Panc1 (cell line): ENCODE data around the gene WASF2. TPM values are rescaled to one million over a fixed set of nuclear protein-coding genes. Genes with fewer than 3 reads are reported as not detected.
A peak's percentile ranks its signal among the peaks of the same experiment; 100 is the strongest.

ENCODE experiments used
- ATAC-seq: fragments of 200-7000 bp; cut with Tn5 transposase; 2 replicates; pipeline ENCODE4 v1.9.1; 2020; ENCODE audit warnings: mild to moderate bottlenecking, moderate library complexity
- BruUV-seq: library from RNA; stranded (reverse); fragments of 400-500 nt; replicated peaks from 2 replicates; lab custom pipeline; 2021; lab: Mats Ljungman, UMichigan
- CTCF ChIA-PET: fragments of 300-600 bp; sonication (Branson Sonifier 250); formaldehyde crosslinking; loops from one replicate; lab custom pipeline; 2022; ENCODE audit warnings: antibody characterized with exemption; lab: Charles Lee
- POLR2A ChIA-PET: fragments of 300-600 bp; sonication (Branson Sonifier 250); formaldehyde crosslinking; loops from one replicate; lab custom pipeline; 2022; ENCODE audit warnings: antibody characterized with exemption; lab: Charles Lee
- DNase-seq: peaks from one replicate; pipeline ENCODE4 v3.0.0-alpha.2; 2010; ENCODE audit warnings: low read depth, low spot score
- H3K27ac ChIP-seq: 2 replicates; pipeline ENCODE4 v1.5.1; 2011; ENCODE audit warnings: mild to moderate bottlenecking, low read length, inconsistent platforms
- H3K27me3 ChIP-seq: fragments of 200-500 bp; sonication (Bioruptor generic); 2 replicates; pipeline ENCODE4 v1.6.0; 2014; ENCODE audit warnings: low read length, inconsistent platforms; ENCODE audit not compliant: control insufficient read depth, insufficient read depth
- H3K36me3 ChIP-seq: fragments of 200-500 bp; sonication (Bioruptor generic); 2 replicates; pipeline ENCODE4 v1.5.1; 2014; ENCODE audit warnings: inconsistent platforms, mild to moderate bottlenecking, low read length, moderate library complexity; ENCODE audit not compliant: control insufficient read depth, insufficient read depth
- H3K4me1 ChIP-seq: 2 replicates; pipeline ENCODE4 v1.5.1; 2011; ENCODE audit warnings: inconsistent platforms, mild to moderate bottlenecking, low read length, moderate library complexity; ENCODE audit not compliant: control insufficient read depth, insufficient read depth
- H3K4me3 ChIP-seq, 2 experiments: 2 replicates each; pipeline ENCODE4 v1.5.1; 2011 to 2012; ENCODE audit warnings: low read depth in 2 of 2, low read length in 2 of 2, mild to moderate bottlenecking in 2 of 2, inconsistent platforms in 1 of 2, moderate library complexity in 1 of 2
- H3K9me3 ChIP-seq: fragments of 200-500 bp; sonication (Bioruptor generic); 2 replicates; pipeline ENCODE4 v1.5.1; 2014; ENCODE audit warnings: low read depth, mild to moderate bottlenecking, inconsistent platforms, low read length, moderate library complexity; ENCODE audit not compliant: control insufficient read depth, insufficient read depth
- POLR2AphosphoS5 ChIP-seq: IDR thresholded peaks from 2 replicates; pipeline ENCODE4 v1.6.1; 2012; ENCODE audit warnings: mild to moderate bottlenecking, low read depth, low read length, moderate library complexity
- SIN3A ChIP-seq: IDR thresholded peaks from 2 replicates; pipeline ENCODE4 v1.6.1; 2012; ENCODE audit warnings: low read depth, mild to moderate bottlenecking, low read length, moderate library complexity, borderline replicate concordance; ENCODE audit not compliant: insufficient read depth
- TCF7L2 ChIP-seq: IDR thresholded peaks from 2 replicates; pipeline ENCODE4 v1.6.1; 2011; ENCODE audit warnings: mild to moderate bottlenecking, low read depth, low read length, inconsistent platforms
- in situ Hi-C: cut with HindIII; loops from 2 replicates; pipeline ENCODE4 v1.10.0; 2016; ENCODE audit warnings: low sequenced_read_pairs, low pct_unique_long_range_greater_than_20kb
- intact Hi-C: fragments of 100-400 bp; cut with micrococcal nuclease; formaldehyde crosslinking; loops from one replicate; pipeline ENCODE4 v1.10.0; 2022; ENCODE audit not compliant: unreplicated experiment
- total RNA-seq: library from RNA; stranded (reverse); gene quantifications from one replicate; pipeline ENCODE4 v1.2.1, GENCODE V29; 2021; ENCODE audit not compliant: unreplicated experiment
- TF ChIP-seq, protein P1 (sequence below): fragments of 450-650 bp; IDR thresholded peaks from 2 replicates; pipeline ENCODE4 v1.5.1; 2017; ENCODE audit warnings: mild to moderate bottlenecking
- TF ChIP-seq, protein P2 (sequence below), 2 experiments: IDR thresholded peaks; 2 replicates each; pipeline ENCODE4 v1.6.1; 2011 to 2012; ENCODE audit warnings: low read depth in 2 of 2, control low read depth in 1 of 2, low read length in 1 of 2, mild to moderate bottlenecking in 1 of 2, moderate library complexity in 1 of 2; ENCODE audit not compliant: insufficient read depth in 1 of 2

The WASF2 gene
- total RNA-seq, 1 experiment from 2014 or later: 121 TPM

DNA sequence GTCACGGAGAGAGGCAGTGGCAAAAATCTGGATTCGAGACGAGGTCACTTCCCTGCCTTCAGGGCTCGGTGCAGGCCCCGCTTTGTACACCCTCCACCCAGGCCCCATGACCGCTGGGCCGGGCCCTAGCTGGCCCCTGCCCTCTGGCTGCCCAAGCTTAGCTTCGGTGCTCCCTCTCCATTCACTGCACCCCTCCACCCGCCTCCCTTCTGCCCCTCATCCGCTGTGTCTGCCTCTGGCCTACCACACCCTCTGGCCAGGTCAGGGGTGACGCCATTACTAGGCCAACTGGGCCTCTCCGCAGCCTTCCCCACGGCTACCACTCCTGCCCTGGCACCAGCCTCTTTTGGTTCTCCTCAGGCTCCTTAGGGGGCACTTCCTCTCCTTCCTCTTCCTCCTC is 106.3 kb downstream of the WASF2 start:
- ChIA-PET POLR2A (interaction anchor here (0.5 kb wide), 1 partner anchor 9 kb away, joined by 3 read pairs; the partner anchor contains the start of gene GPR3), CTCF (interaction anchor here (0.6 kb wide), 1 partner anchor 385 kb away, joined by 4 read pairs; no protein-coding TSS in a partner anchor)
- Histone ChIP-seq H3K27me3 (no peaks in the 10 kb centered on the region), H3K4me3 (no peak overlapping the region), H3K4me1 (no peaks in the 10 kb centered on the region), H3K9me3 (no peaks in the 10 kb centered on the region), H3K27ac (no peak overlapping the region), H3K36me3 (no peaks in the 10 kb centered on the region)
- in situ Hi-C loops: no loop called here
- ATAC-seq: no peak
- intact Hi-C loops: no loop called here
- no TSS peak for BruUV-seq
- DNase-seq: no peak
- TF ChIP-seq SIN3A (no peak), POLR2AphosphoS5 (no peak), TCF7L2 (no peak)
- TF ChIP-seq, protein P1, sequence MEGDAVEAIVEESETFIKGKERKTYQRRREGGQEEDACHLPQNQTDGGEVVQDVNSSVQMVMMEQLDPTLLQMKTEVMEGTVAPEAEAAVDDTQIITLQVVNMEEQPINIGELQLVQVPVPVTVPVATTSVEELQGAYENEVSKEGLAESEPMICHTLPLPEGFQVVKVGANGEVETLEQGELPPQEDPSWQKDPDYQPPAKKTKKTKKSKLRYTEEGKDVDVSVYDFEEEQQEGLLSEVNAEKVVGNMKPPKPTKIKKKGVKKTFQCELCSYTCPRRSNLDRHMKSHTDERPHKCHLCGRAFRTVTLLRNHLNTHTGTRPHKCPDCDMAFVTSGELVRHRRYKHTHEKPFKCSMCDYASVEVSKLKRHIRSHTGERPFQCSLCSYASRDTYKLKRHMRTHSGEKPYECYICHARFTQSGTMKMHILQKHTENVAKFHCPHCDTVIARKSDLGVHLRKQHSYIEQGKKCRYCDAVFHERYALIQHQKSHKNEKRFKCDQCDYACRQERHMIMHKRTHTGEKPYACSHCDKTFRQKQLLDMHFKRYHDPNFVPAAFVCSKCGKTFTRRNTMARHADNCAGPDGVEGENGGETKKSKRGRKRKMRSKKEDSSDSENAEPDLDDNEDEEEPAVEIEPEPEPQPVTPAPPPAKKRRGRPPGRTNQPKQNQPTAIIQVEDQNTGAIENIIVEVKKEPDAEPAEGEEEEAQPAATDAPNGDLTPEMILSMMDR: no peak
- TF ChIP-seq, protein P2, sequence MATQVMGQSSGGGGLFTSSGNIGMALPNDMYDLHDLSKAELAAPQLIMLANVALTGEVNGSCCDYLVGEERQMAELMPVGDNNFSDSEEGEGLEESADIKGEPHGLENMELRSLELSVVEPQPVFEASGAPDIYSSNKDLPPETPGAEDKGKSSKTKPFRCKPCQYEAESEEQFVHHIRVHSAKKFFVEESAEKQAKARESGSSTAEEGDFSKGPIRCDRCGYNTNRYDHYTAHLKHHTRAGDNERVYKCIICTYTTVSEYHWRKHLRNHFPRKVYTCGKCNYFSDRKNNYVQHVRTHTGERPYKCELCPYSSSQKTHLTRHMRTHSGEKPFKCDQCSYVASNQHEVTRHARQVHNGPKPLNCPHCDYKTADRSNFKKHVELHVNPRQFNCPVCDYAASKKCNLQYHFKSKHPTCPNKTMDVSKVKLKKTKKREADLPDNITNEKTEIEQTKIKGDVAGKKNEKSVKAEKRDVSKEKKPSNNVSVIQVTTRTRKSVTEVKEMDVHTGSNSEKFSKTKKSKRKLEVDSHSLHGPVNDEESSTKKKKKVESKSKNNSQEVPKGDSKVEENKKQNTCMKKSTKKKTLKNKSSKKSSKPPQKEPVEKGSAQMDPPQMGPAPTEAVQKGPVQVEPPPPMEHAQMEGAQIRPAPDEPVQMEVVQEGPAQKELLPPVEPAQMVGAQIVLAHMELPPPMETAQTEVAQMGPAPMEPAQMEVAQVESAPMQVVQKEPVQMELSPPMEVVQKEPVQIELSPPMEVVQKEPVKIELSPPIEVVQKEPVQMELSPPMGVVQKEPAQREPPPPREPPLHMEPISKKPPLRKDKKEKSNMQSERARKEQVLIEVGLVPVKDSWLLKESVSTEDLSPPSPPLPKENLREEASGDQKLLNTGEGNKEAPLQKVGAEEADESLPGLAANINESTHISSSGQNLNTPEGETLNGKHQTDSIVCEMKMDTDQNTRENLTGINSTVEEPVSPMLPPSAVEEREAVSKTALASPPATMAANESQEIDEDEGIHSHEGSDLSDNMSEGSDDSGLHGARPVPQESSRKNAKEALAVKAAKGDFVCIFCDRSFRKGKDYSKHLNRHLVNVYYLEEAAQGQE (IDR thresholded peaks at IDR 0.05; ENCODE audit: insufficient read depth in 1 of 2, low read depth in 2 of 2, low read length in 1 of 2): no peak

DNA sequence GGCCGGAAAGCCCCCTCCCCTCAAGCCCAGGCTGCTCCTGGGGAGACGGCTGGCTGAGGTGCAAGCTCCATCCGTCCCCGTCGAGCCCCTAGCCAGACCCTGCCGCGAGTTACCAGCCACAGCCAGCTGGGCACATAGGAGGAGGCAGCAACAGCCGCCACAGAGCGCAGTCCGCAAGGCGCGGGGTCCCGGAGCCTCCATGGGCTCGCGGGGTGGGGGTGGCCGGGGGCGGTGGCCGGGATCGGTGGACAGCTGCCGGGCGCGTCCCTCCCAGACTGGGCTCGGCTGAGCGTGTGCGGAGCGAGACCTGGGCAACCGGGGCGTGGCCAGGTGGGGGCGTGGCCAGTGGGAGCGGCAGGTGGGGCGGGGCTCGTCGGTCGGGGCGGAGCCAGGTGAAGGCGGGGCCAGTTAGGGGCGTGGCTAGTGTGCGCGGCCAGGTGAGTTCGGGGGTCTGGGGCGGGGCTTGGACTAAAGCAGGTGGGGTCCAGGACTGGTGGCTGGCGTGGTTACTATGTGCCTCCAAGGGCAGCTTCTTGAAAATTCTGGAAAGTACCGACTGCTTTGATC is 106.8 kb downstream of the WASF2 start, which contains the start of gene CD164L2:
Gene CD164L2, minus strand, starts transcription at position 295 of the 567 bp plus-strand sequence. Its CDS starts 94 bp downstream, at position 201.
- Histone ChIP-seq H3K4me3 (no peak within 1 kb of the TSS), H3K27ac (no peak within 1 kb of the TSS), H3K4me1 (no peaks in the 10 kb centered on the region), H3K36me3 (no peaks in the 10 kb centered on the region), H3K27me3 (no peaks in the 10 kb centered on the region), H3K9me3 (no peaks in the 10 kb centered on the region)
- no TSS peak for BruUV-seq
- peak; percentile 75 for ATAC-seq
- no peak for DNase-seq
- ChIA-PET POLR2A (interaction anchor here (0.5 to 0.6 kb wide), 2 partner anchors 9 to 83 kb away, joined by 3 read pairs; partner anchors contain the start of gene GPR3), CTCF (no interaction called here)
- intact Hi-C loops: no loop called here
- TF ChIP-seq TCF7L2: no peak
- TF ChIP-seq, protein P2 (IDR thresholded peaks at IDR 0.05; ENCODE audit: insufficient read depth in 1 of 2, low read depth in 2 of 2, low read length in 1 of 2): no peak
- TF ChIP-seq POLR2AphosphoS5: no peak
- TF ChIP-seq, protein P1: no peak
- TF ChIP-seq SIN3A: no peak
- in situ Hi-C loops: no loop called here
